Fibroblast of lung (primary cell): Measurements from ENCODE around the gene IGFN1. TPM values are rescaled to one million over a fixed set of nuclear protein-coding genes. Genes with fewer than 3 reads are reported as not detected.

Source experiments
- DNase-seq, 2 donors: peaks; one replicate each; pipeline versions ENCODE4 v3.0.0 to v3.0.0-alpha.2; 2010; ENCODE audit warnings: low read depth in 2 of 2
- H2AFZ ChIP-seq: 2 replicates; pipeline ENCODE4 v1.5.1; 2012; ENCODE audit warnings: low read length, control low read depth, inconsistent platforms
- H3K27ac ChIP-seq: 2 replicates; pipeline ENCODE4 v1.5.1; 2011; ENCODE audit warnings: low read length, control low read depth; ENCODE audit not compliant: insufficient read depth
- H3K27me3 ChIP-seq: 2 replicates; pipeline ENCODE4 v1.5.1; 2011; ENCODE audit warnings: mild to moderate bottlenecking, low read length; ENCODE audit not compliant: control insufficient read depth, insufficient read depth
- H3K36me3 ChIP-seq: 2 replicates; pipeline ENCODE4 v1.5.1; 2011; ENCODE audit warnings: low read length; ENCODE audit not compliant: control insufficient read depth, insufficient read depth
- H3K4me1 ChIP-seq: 2 replicates; pipeline ENCODE4 v1.5.1; 2011; ENCODE audit warnings: low read length; ENCODE audit not compliant: control insufficient read depth, insufficient read depth; ENCODE audit errors: extremely low read depth
- H3K4me2 ChIP-seq: 2 replicates; pipeline ENCODE4 v1.5.1; 2011; ENCODE audit warnings: low read length, control low read depth; ENCODE audit not compliant: insufficient read depth; ENCODE audit errors: extremely low read depth
- H3K4me3 ChIP-seq, 4 experiments: fragments of 200-600 bp in 1 of 4; sonication (generic) in 1 of 4; replicated peaks in 1 of 4; 2 replicates each; pipeline ENCODE4 v1.5.1; 2011 to 2016; ENCODE audit warnings: low read length in 4 of 4, low read depth in 3 of 4, mild to moderate bottlenecking in 3 of 4, control low read depth in 2 of 4, inconsistent platforms in 1 of 4, mixed read lengths in 1 of 4; ENCODE audit not compliant: insufficient read depth in 1 of 4; ENCODE audit errors: control extremely low read depth in 1 of 4
- H3K79me2 ChIP-seq: 2 replicates; pipeline ENCODE4 v1.5.1; 2012; ENCODE audit warnings: mild to moderate bottlenecking, low read length, inconsistent platforms; ENCODE audit not compliant: control insufficient read depth, insufficient read depth
- H3K9ac ChIP-seq: 2 replicates; pipeline ENCODE4 v1.5.1; 2011; ENCODE audit warnings: mild to moderate bottlenecking, low read length, control low read depth; ENCODE audit not compliant: insufficient read depth
- H3K9me3 ChIP-seq: 2 replicates; pipeline ENCODE4 v1.5.1; 2012; ENCODE audit warnings: low read depth, low read length; ENCODE audit not compliant: control insufficient read depth, insufficient read depth
- H4K20me1 ChIP-seq: 2 replicates; pipeline ENCODE4 v1.5.1; 2011; ENCODE audit warnings: low read length; ENCODE audit not compliant: control insufficient read depth, insufficient read depth; ENCODE audit errors: extremely low read depth
- CTCF ChIP-seq, 2 donors: IDR thresholded peaks in 1 of 2; conservative IDR thresholded peaks in 1 of 2; 1 replicate in 1 of 2; 2 replicates in 1 of 2; pipeline ENCODE4 v1.5.1; 2011 to 2012; ENCODE audit warnings: low read length in 2 of 2, control low read depth in 1 of 2, inconsistent platforms in 1 of 2, low read depth in 1 of 2, mild to moderate bottlenecking in 1 of 2
- EZH2 ChIP-seq: IDR thresholded peaks from 2 replicates; pipeline ENCODE4 v1.5.1; 2012; ENCODE audit warnings: low read length, control low read depth, mild to moderate bottlenecking; ENCODE audit errors: missing control alignments
- polyA plus RNA-seq, 2 donors: library from polyadenylated mRNA; depleted of rRNA in 1 of 2; stranded (reverse) in 1 of 2; unstranded in 1 of 2; fragments of >200 nt; gene quantifications; 2 replicates each; pipeline ENCODE4 v1.2.1, GENCODE V29; 2011 to 2012; ENCODE audit warnings: missing spikeins in 1 of 2
- total RNA-seq: library from RNA; depleted of rRNA; stranded (reverse); fragments of >200 nt; gene quantifications from 2 replicates; pipeline ENCODE4 v1.2.1, GENCODE V29; 2014

Gene IGFN1
- total and polyA plus RNA-seq, 2 donors (not counting 1 experiment from before 2014, with no cell fraction given): 0.17 TPM; not detected in 1

GRCh38 chr1:201214461-201214860, 23.8 kb downstream of the IGFN1 start:
- H3K36me3 ChIP-seq: no peaks in the 10 kb centered on the region
- H3K4me2 ChIP-seq: no peak overlapping the region
- TF ChIP-seq CTCF (conservative IDR thresholded peaks at IDR 0.05 in 1 of 2, IDR thresholded peaks at IDR 0.05 in 1 of 2; ENCODE audit: low read depth in 1 of 2, low read length in 2 of 2) (no peak), EZH2 (no peak)
- H3K4me3 ChIP-seq: no peak overlapping the region
- no peaks in the 10 kb centered on the region for H4K20me1 ChIP-seq
- H3K27me3 ChIP-seq: peaks cover 9% of the 10 kb centered on the region
- H2AFZ ChIP-seq: no peak overlapping the region
- H3K9me3 ChIP-seq: no peaks in the 10 kb centered on the region
- DNase-seq: no peak
- no peak overlapping the region for H3K9ac ChIP-seq
- no peak overlapping the region for H3K27ac ChIP-seq
- no peaks in the 10 kb centered on the region for H3K79me2 ChIP-seq
- H3K4me1 ChIP-seq: no peaks in the 10 kb centered on the region

- no peak overlapping the region for H3K9ac ChIP-seq
- H4K20me1 ChIP-seq: no peaks in the 10 kb centered on the region
- peaks cover 9% of the 10 kb centered on the region for H3K27me3 ChIP-seq
- no peaks in the 10 kb centered on the region for H3K4me1 ChIP-seq
- no peak overlapping the region for H2AFZ ChIP-seq
- no peak overlapping the region for H3K4me3 ChIP-seq
- no peak overlapping the region for H3K27ac ChIP-seq
- no peaks in the 10 kb centered on the region for H3K9me3 ChIP-seq
- H3K79me2 ChIP-seq: no peaks in the 10 kb centered on the region
- H3K4me2 ChIP-seq: no peak overlapping the region
- H3K36me3 ChIP-seq: no peaks in the 10 kb centered on the region
- no peak for DNase-seq
- TF ChIP-seq EZH2 (no peak), CTCF (conservative IDR thresholded peaks at IDR 0.05 in 1 of 2, IDR thresholded peaks at IDR 0.05 in 1 of 2; ENCODE audit: low read depth in 1 of 2, low read length in 2 of 2) (no peak)
These were observed 24.3 kb downstream of the IGFN1 start for GRCh38 chr1:201214886-201215285.

- Histone ChIP-seq H4K20me1 (no peaks in the 10 kb centered on the region), H3K79me2 (no peaks in the 10 kb centered on the region), H3K9me3 (no peaks in the 10 kb centered on the region), H3K27ac (no peak overlapping the region), H3K27me3 (peaks cover 9% of the 10 kb centered on the region), H3K9ac (no peak overlapping the region), H2AFZ (no peak overlapping the region), H3K4me1 (no peaks in the 10 kb centered on the region), H3K4me2 (no peak overlapping the region), H3K36me3 (no peaks in the 10 kb centered on the region), H3K4me3 (no peak overlapping the region)
- DNase-seq: no peak
- TF ChIP-seq CTCF (conservative IDR thresholded peaks at IDR 0.05 in 1 of 2, IDR thresholded peaks at IDR 0.05 in 1 of 2; ENCODE audit: low read depth in 1 of 2, low read length in 2 of 2) (no peak), EZH2 (no peak)
These were observed 25.1 kb downstream of the IGFN1 start for GRCh38 chr1:201215531-201216357.
